Type B pancreatic cell (in vitro differentiated cells): ENCODE measurements around the gene PRDM15. TPM values are rescaled to one million over a fixed set of nuclear protein-coding genes. Genes with fewer than 3 reads are reported as not detected.

Source experiments
- DNase-seq: peaks from one replicate; pipeline ENCODE4 v3.0.0; 2021; ENCODE audit warnings: mixed read lengths; ENCODE audit not compliant: unreplicated experiment; ENCODE audit errors: extremely low spot score
- H3K27ac Mint-ChIP-seq: 2 replicates; pipeline ENCODE4 v1.8.0; 2021; ENCODE audit warnings: mild to moderate bottlenecking, mixed read lengths
- H3K27me3 Mint-ChIP-seq: 2 replicates; pipeline ENCODE4 v1.8.0; 2021; ENCODE audit warnings: mixed read lengths
- H3K36me3 Mint-ChIP-seq: 2 replicates; pipeline ENCODE4 v1.8.0; 2021; ENCODE audit warnings: mixed read lengths
- H3K4me1 Mint-ChIP-seq: one replicate; pipeline ENCODE4 v1.8.0; 2021; ENCODE audit warnings: mixed read lengths; ENCODE audit not compliant: unreplicated experiment
- H3K4me3 Mint-ChIP-seq: 2 replicates; pipeline ENCODE4 v1.8.0; 2021; ENCODE audit warnings: mild to moderate bottlenecking, mixed read lengths
- H3K9me3 Mint-ChIP-seq: 2 replicates; pipeline ENCODE4 v1.8.0; 2021; ENCODE audit warnings: mixed read lengths
- total RNA-seq: library from RNA; stranded (reverse); gene quantifications from 2 replicates; pipeline ENCODE4 v1.2.1, GENCODE V29; 2021; ENCODE audit warnings: low replicate concordance
- TF ChIP-seq, protein P1 (sequence below): fragments of 200-600 bp; sonication (generic); conservative IDR thresholded peaks from 2 replicates; pipeline ENCODE4 v1.5.0; 2021; ENCODE audit warnings: antibody characterized with exemption, mild to moderate bottlenecking

PRDM15 gene
- total RNA-seq, 1 donor from 2014 or later, result 8.8 TPM

DNA sequence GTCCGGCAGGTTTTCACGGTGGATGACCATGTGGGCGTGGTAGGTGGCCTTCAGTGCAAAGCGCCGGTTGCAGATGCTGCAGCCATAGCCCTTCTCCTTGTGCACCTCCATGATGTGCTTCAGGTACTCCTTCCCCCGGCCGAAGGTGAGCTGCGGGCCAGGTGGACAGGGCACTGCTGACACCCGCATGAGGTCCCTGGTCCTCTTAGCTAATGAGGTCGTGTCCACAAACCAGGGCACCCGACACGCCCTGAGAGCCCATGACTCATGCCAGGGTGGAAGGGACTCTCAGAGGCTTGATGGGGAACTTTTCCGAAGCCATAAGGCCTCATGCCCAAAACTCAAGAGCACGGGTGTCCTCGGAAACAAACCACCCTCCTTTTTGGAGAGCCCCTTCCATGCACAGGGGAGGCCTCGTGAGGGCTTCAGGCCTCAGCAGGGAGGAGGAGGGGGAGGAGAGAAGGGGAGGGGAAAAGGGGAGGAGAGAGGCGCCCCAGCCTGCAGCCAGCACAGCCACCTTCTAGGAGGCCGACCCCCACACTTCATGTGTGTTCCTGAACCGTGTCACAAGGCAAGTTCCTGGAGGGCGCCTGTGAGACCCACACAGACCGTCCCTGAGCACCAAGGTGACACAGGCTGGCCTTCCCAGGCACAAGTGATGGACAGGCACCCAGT is 57.9 kb downstream of the PRDM15 start:
- Mint-ChIP-seq H3K36me3 (peaks cover 10% of the 10 kb centered on the region), H3K4me1 (peaks cover 8% of the 10 kb centered on the region), H3K9me3 (no peaks in the 10 kb centered on the region), H3K27ac (no peak overlapping the region), H3K27me3 (no peaks in the 10 kb centered on the region), H3K4me3 (no peak overlapping the region)
- TF ChIP-seq, protein P1, sequence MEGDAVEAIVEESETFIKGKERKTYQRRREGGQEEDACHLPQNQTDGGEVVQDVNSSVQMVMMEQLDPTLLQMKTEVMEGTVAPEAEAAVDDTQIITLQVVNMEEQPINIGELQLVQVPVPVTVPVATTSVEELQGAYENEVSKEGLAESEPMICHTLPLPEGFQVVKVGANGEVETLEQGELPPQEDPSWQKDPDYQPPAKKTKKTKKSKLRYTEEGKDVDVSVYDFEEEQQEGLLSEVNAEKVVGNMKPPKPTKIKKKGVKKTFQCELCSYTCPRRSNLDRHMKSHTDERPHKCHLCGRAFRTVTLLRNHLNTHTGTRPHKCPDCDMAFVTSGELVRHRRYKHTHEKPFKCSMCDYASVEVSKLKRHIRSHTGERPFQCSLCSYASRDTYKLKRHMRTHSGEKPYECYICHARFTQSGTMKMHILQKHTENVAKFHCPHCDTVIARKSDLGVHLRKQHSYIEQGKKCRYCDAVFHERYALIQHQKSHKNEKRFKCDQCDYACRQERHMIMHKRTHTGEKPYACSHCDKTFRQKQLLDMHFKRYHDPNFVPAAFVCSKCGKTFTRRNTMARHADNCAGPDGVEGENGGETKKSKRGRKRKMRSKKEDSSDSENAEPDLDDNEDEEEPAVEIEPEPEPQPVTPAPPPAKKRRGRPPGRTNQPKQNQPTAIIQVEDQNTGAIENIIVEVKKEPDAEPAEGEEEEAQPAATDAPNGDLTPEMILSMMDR, result no peak
- DNase-seq, result peak; percentile 62

DNA sequence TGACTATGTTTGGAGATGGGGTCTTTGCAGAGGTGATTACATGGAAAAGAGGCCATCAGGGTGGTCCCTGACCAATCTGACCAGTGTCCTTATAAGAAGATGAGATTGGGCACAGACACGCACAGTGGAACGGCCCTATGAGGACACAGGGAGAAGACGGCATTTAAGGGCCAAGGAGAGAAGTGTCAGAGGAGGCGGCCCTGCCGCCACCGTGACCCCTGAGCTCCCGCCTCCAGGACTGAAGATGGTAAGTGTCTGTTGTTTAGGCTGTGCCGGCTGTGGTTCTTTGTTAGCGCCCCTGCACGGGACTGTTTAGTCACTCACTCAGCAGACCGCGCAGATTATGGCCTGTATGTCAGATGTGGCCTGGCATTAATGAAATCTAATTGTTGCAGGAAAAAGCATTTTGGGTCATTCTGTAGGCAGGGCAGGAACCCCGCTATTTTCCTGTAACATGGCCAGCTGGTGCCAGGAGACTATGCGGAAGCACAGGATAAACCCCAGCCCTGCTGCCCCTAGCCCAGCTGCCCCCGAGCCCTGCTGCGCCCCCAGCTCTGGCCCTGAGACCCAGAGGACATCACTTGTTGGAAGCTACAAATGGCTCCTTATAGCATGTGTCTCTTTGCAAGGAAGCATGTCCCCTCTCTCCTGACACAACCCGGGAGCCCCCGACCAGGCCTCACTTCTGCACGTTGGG is 58.6 kb downstream of the PRDM15 start:
- peaks cover 10% of the 10 kb centered on the region for H3K36me3 Mint-ChIP-seq
- no peaks in the 10 kb centered on the region for H3K9me3 Mint-ChIP-seq
- H3K4me1 Mint-ChIP-seq, result peaks cover 8% of the 10 kb centered on the region
- H3K27ac Mint-ChIP-seq, result no peak overlapping the region
- no peak overlapping the region for H3K4me3 Mint-ChIP-seq
- no peaks in the 10 kb centered on the region for H3K27me3 Mint-ChIP-seq
- TF ChIP-seq, protein P1, result no peak
- DNase-seq, result peak; percentile 56

DNA sequence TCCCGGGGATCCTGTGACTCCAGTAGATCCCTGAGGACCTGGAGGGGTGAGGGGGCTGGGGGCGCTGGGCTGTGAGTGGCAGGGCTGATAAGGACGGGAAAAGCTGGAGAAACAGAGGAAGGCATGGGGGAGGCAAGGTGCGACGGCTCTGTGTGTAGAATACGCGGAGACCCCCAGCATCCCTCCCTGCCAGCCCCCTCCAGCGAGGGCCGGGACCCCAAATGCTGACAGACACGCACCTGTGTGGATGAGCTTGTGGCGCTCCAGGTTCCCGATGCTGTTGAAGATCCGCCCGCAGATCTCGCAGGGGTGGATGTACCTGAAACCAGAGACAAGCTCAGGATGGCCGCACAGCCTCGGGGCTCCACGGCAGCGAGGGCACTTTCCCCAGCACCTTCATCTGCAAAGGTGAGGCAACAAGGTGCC is 59.3 kb downstream of the PRDM15 start:
- DNase-seq, result peak; percentile 60
- no peak overlapping the region for H3K27ac Mint-ChIP-seq
- H3K27me3 Mint-ChIP-seq, result no peaks in the 10 kb centered on the region
- no peak overlapping the region for H3K4me3 Mint-ChIP-seq
- peaks cover 10% of the 10 kb centered on the region for H3K36me3 Mint-ChIP-seq
- TF ChIP-seq, protein P1, result no peak
- no peaks in the 10 kb centered on the region for H3K9me3 Mint-ChIP-seq
- peaks cover 8% of the 10 kb centered on the region for H3K4me1 Mint-ChIP-seq

DNA sequence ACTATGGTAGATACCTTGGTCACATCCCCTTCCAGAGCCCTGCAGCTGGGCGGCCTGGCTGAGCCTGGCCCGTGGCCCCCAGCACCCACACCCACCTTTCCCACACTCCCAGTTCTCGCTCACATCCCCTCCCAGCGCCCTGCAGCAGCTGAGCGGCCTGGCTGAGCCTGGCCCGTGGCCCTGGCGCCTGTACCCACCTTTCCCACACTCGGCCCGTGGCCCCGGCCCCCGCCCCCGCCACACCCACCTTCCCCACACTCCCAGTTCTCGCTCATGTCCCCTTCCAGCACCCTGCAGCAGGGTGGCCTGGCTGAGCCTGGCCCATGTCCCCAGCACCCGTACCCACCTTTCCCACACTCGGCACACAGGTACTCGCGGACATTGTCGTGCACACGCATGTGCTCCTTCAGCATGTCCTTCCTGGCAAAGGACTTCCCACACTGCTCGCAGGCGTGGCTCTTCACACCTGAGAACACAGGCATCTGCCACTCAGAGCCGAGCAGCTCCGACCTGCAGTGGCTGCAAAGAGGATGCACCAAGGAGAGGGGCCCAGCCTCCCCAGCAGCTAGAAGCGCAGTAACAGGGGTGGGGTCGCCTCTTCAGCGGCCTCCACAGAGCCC is 59.8 kb downstream of the PRDM15 start:
- TF ChIP-seq, protein P1, result no peak
- no peak overlapping the region for H3K4me3 Mint-ChIP-seq
- peaks cover 10% of the 10 kb centered on the region for H3K36me3 Mint-ChIP-seq
- no peak for DNase-seq
- H3K27ac Mint-ChIP-seq, result no peak overlapping the region
- H3K9me3 Mint-ChIP-seq, result no peaks in the 10 kb centered on the region
- no peaks in the 10 kb centered on the region for H3K27me3 Mint-ChIP-seq
- peaks cover 8% of the 10 kb centered on the region for H3K4me1 Mint-ChIP-seq

DNA sequence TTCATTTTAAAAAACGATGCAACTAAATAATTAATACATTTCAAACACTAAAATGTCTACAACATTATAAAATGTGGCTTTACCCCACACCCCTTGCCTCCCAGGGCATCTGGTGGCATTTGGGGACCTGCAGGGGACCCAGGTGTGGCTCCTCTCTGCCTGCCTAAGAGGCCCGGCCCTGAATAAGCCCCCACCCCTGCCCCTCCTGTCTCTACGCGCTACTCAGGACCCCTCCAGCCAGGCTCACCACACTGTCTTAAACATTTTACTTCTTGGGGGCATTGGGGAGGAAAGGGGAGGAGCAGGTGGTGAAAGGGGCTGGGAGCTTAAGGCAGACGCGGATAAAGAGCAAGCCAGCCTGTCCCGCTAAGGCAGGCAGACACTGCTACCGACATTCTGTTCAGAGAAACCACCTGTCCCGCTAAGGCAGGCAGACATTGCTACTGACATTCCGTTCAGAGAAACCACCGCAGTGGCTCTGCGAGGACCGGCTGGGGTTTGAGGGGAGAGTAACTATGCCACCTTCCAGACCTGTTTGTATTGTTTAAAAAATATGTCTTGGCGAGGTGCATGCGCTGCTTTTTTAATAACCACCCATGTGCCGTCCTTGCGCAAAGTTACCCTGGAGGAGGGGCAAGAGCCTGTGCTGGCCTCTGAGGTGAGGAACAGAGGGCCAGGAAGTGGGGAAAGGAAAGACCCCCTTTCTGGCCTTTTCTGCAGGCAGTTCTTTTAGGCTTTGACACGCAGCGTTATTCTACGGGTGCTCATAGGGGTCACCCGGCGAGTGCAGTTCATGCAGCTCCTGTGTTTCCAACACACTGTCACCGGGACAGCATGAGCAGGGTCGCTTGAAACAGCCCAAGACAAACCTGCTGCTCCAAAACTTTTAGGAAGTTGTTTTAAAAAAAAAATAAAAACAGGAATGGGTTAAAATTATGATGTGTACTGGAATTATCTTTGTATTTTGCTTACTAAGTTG is 61.0 kb downstream of the PRDM15 start:
- Mint-ChIP-seq H3K4me3 (no peak overlapping the region), H3K4me1 (peaks cover 8% of the 10 kb centered on the region), H3K9me3 (no peaks in the 10 kb centered on the region), H3K27me3 (no peaks in the 10 kb centered on the region), H3K27ac (no peak overlapping the region), H3K36me3 (peaks cover 10% of the 10 kb centered on the region)
- TF ChIP-seq, protein P1, result no peak
- peak; percentile 58 for DNase-seq
